GM15510 (cell line): ENCODE measurements around the gene TUBGCP6.

ENCODE experiments used
- POLR2A ChIP-seq: IDR thresholded peaks from 3 replicates; pipeline ENCODE4 v1.6.1; 2011; ENCODE audit warnings: borderline replicate concordance; ENCODE audit not compliant: insufficient read length; ENCODE audit errors: extremely low read depth

The TUBGCP6 gene

DNA sequence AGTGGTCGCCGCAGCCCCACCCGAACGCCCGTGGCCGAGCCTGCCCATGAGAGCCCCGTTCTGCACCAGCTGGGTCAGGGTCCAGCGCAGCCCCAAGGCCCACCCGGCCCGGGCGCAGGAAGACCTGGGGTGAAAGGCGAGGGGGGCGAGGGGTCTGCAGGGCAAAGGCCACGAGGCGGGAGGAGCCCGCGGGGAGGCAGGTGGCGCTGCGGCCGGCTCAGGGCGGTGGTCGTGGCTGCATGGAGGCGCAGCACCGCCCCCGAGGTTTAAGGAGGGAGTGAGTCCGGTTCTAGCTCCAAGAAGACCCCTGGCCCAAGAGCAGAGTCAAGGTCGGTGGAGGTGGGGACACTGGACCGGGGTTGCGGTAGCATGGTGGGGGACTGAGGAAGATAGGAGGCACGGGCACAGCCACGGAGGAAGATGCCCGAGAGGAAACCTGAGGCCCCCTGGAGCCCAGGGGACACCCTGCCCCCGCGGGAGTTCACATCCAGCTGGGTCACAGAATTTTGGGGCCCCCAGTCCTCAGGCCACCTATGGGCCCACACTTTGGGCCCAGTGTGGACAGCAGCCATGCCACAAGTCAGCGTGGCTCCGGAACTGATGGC is 6.8 kb upstream of the TUBGCP6 start:
- no peak for TF ChIP-seq POLR2A

DNA sequence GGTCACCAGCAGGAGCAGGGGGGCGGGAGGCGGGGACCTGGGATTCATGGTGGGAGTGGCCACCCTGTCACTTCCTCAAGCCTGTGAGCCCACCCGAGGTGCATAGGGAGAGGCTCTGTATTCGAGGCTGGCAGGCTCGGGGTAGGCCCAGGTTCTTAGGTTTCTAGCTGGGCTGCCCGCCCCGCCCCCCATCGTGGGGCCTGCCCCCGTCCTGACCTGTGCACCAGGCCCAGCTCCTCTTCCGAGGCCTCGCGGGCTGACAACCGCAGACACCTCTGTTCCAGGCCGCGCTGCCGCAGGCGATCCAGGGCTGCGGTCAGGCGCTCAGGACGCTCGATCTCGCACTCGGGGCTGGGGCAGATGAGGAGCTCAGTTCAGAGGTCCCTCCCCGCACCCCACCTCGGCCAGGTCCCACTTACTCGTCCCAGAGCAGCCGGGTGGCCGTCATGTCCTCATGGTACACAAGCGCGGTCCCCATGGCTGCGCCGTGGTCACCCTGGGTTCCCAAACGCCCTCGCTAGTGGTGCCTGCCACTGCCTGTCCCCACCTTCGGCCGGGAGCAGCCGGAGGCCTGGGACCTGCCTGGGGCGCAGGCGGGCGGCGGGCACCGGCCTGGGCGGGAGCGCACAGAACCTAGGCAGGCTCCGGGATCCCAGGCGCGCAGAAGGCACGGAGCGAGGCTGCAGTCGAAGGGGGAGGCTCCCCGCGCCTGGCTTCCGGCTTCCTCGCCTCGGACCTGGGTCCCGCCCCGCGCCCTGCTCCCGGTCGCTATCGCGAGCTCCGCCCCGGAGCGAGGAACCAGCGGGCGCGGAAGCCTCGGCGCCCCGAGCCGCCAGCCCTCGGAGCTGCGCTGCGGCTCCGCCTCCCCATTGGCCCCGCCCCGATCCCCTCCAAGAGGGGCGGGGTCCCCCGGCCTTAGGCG is 6.0 kb upstream of the TUBGCP6 start, which contains the start of gene HDAC10:
HDAC10 (minus strand) TSS at position 711 of the 922 bp plus-strand sequence; CDS start at position 478, 233 bp downstream.
- peak; percentile 83 for TF ChIP-seq POLR2A

DNA sequence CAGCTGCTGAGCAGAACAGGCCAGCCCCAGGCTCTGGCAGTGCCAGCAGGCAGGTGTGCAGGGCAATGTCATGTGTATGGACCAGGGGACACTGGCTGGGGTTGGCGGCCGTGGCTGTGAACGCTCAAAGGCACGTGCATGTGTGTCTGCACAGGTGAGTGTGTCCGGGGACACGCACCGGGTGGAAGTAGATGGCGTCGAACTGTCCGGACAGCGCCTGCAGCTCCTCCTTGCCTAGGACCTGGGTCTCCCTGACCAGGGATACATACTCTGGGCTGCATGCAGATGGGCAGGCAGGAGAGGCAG is 5.4 kb upstream of the TUBGCP6 start:
- no peak for TF ChIP-seq POLR2A

DNA sequence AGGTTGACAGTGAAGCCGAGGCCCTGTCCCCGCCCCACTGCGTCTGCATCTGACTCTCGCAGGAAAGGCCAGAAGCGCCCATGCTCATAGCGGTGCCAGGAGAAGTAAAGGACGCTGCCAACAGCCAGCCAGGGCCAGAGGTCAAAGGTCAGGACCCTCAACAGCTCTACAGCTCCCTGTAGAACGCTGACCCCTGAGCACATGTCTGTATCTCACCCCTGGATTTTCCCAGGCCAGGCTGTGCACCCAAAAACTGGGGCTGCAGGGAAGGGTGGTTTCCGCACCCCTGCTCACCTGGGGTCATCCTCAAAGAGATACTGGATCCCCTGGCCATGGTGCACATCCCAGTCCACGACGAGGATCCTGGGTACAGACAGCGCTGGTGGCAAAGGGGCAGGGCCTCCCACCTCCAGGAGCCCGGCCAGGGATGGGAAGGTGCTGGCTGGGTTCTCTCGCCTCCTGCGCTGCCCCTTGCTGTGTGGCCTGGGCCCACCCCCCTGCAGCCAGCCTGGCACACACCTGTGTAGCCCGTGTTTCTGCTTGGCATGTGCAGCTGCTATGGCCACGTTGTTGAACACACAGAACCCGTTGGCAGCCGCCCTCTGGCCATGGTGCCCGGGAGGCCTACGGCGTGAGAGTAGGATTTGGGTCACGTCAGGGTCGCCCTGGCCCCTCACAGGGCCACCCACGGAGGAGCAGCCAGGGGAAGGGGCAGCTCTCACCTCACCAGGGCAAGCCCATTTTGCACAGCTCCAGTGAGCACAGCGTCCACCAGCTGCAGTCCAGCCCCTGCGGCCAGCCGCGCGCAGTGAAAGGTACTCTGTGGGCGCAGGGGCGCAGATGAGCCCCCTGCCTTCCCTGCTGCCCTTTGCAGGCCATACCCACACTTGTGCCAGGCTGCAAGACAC is 4.8 kb upstream of the TUBGCP6 start:
- no peak for TF ChIP-seq POLR2A

DNA sequence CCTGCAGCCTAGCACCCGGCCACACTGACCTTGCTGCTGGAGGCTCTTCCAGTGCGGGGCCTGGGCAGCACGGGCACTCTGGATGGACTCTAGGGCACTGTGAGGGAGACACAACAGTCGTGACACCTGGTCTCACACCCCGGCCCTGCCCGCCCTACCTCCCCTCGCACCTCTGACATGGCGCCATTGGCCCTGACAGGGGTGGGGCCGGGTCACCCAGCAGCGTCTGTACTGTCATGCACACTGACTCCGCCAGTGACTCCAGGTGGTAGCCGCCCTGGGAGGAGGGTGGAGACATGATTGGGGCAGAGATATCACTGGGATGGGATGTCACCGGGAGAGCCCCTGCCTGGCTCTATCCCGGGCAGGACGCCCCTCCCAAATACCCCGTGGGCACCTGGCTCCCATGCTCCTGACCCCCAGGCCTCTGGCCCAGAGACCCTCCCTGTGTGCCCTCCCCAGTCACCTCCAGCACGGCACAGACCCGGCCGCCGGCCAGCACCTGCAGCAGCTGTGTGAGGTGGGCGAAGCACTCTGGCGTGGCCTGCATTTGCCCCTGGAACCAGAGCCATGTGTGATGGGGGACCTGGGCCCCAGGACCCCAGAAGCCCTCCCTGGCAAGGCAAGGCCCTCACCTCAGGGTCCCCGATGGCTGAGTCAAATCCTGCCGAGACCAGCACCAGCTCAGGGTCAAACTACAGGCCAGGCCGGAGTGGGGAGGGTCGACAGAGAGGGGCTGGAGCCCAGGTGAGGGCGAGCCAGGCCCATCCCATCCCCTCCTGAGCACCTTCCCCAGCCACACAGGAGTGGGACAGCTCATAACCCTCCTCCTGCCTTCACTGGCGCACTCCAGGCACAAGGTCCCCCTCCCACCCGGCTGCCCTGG is 3.6 kb upstream of the TUBGCP6 start:
- TF ChIP-seq POLR2A = peak; percentile 2

DNA sequence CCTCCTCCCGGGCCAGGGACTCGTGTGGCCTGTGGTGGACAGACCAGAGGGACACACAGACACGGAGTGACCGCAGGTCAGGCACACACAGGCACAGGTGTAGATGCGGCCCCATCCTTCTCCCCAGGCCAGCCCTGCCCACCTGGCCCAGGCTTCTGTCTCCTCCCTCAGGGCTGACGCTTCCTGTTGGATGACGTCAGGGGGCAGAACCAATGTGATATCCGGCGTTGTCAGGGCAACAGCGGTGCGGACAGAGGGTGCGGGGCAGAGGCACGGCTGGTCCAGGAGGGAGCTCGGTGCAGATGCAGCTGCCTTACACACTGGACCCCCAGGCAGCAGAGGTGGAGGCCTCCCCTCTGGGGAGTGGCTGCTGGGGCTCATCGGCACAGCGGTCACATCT is 2.9 kb upstream of the TUBGCP6 start:
- TF ChIP-seq POLR2A = no peak

DNA sequence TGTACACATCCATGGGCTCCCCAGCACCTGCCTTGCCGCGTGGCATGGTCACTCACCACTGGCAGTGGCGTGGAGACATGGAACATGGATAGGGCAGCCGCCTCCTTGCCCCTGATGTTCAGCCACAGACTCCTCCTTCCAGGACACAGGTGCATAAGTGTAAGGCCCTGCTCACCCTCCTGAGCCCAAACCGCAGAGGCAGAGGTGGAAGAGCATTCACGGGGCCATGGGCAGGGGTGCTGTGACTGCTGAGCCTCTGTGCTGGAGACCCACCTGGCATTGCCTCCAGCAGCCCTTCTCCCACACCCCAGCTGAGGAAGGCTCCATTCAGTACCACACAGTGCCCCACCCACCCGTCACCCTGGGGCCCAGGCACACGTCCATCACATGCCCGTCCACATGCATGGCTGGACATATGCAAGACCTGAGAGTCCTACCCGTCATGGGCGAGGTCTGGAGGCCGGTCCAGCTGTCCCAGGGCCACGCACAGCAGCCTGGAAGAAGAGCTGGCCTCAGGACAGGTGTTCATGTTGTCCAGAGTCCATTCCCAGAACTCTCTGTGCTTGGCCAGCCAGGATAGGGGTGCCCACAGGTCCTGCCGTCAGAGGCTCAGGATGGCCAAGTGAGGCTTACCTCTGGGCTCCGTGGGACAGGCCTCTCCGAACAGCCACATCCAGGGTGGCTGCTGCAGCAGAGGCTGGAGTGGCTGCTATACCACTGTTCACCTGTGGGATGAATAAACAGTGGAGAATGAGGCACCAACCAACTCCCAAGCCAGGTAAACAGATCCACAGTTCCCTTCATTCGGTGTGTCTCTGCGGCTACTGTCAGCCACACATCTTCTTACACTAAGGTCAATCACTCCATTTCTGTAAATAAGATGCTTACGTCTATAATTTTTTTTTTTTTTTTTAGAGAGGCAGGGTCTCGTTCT is 1.7 kb upstream of the TUBGCP6 start:
- TF ChIP-seq POLR2A = no peak

DNA sequence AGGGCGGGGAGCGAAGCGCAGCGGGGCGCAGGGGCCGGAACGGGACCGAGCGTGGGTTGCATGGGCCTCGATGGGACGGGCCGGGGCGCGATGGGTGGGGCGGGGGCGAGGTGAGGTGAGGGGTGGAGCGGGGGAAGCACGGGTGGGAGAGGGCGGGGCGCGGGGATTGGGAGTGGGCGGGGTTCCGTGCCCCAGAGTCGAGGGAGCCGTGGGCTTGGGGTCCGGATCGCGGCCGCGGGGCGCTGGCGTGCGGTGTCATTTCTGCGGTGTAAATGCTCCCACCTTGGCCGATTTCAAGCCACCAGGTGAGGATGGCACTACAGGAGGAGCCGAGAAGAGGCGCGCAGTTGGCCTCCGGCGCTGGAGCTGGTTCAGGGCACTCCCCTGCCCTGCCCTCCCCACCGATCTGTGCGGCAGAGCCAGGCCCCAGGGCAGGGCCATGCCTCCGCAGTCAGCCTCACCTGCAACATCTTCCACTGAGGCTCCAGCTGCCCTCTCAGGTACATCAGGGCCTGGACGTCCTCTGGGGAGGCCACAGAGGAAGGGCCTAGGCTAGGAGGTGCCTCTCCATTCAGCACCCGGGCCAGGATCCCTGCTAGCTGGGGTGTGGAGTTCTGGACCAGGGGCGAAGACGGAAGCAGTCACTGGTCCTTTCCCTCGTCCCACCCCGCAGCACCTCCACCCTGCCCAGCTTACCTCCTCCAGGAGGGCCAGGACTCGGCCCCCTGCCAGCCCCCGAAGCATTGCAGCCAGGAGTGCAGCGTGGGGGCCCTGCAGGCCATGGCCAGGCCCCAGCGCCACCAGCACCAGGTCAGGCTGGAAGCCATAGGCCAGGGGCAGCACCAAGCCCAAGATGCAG is 620 bp upstream of the TUBGCP6 start:
- TF ChIP-seq POLR2A = no peak

DNA sequence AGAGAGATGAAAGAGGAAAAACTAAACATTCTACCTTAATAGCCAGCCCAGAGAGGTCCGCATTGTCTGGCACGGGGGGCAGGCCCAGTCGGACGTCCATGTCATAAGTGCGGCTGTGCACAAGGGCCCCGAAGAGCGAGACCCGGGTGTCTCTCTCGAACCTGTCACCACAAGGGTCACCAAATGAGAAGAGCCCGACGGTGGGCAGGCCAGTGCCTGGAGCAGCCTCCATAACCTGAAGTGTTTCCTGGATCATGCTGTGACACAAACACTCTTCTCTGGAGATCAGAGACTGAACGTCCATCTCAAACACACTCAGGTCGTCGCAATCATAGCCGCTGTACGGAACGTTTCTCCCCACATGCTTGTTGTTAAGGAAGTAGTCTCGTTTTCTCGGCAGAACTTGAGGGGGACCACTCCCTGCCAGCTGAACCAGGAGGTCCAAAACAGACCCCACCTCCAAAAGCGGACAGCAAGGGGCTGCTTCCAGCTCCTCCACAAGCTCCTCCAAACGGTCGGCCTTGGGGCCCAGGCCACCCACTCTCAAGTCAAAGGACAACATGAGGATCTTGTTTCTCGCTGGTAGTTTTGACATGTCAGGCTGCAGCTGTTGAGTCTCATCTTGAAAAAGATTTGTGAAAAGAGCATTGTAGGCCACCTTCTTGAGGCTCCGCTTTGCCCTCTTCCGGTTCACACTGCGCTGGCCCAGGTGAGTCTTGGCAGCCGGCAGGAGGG is 971 bp downstream of the TUBGCP6 start:
- no peak for TF ChIP-seq POLR2A

DNA sequence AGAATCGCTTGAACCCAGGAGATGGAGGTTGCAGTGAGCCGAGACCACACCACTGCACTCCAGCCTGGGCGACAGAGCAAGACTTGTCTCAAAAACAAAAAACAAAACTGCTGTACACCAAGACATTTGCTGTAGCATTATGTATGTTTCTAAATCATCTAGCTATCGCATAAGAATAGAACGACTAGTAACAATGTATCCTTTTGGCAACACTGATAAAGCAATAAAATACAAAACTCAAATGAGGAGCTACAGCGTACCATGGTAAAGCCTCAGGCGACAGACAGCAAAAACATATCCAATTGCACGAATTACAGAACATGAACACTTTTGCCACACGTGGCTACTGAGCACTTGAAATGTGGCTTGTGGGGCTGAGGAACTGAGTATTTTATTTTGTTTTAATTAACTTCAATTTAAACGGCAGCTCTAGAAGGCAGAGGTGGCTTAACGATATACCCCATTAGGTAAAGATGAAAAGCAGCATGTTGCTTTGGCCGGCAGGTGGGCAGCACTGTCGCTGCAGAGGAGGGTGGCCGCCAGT is 2.3 kb downstream of the TUBGCP6 start:
- no peak for TF ChIP-seq POLR2A

DNA sequence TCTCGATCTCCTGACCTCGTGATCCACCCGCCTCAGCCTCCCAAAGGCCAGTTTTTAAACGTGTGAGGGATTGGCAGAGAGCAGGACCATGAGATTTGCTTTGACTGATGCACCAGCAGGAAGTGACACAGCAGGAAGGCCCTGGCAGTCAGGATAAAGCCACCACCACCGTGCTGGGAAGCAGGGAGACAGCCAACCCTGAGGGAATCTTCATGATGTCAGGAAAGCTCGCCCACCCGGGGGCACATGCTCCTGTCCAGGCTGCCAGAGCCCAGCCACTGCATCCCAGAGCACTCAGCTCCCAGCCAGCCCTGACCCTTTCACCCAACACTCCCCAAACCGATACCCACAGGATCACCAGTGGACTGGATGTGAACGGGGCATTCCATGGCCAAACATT is 6.1 kb downstream of the TUBGCP6 start:
- no peak for TF ChIP-seq POLR2A
